HG02870 (cell line): ENCODE measurements around the gene PLEKHB2.
"Not testable (repeated sequence)": the region's sequence is repeated elsewhere in the genome, so short reads cannot be mapped to it uniquely, and the experiment has no call there.

Experiments
- ATAC-seq: cut with Tn5 transposase; IDR thresholded peaks from one replicate; pipeline ENCODE4 v1.9.1; 2021; ENCODE audit warnings: mild to moderate bottlenecking, moderate library complexity; ENCODE audit not compliant: unreplicated experiment

Gene PLEKHB2

GRCh38 chr2:131105156-131105949 lies at the start of gene PLEKHB2:
PLEKHB2 (plus strand) TSS chr2:131105336; CDS start chr2:131120942, 15,606 bp downstream.
- peak; percentile 63 for ATAC-seq

GRCh38 chr2:131056204-131056931 lies 48.8 kb upstream of the PLEKHB2 start:
- ATAC-seq = no peak

GRCh38 chr2:131056932-131057287 lies 48.2 kb upstream of the PLEKHB2 start:
- ATAC-seq = no peak

GRCh38 chr2:131058214-131058843 lies 46.8 kb upstream of the PLEKHB2 start:
- ATAC-seq = no peak

- ATAC-seq = no peak
Measured at GRCh38 chr2:131058920-131059319, 46.2 kb upstream of the PLEKHB2 start.

GRCh38 chr2:131063501-131064283 lies 41.4 kb upstream of the PLEKHB2 start:
- ATAC-seq = no peak

- no peak for ATAC-seq
Measured at GRCh38 chr2:131064589-131065512, 40.3 kb upstream of the PLEKHB2 start.

- ATAC-seq = no peak
Measured at GRCh38 chr2:131067465-131068125, 37.5 kb upstream of the PLEKHB2 start.

GRCh38 chr2:131068172-131068571 lies 37.0 kb upstream of the PLEKHB2 start:
- not testable (repeated sequence) for ATAC-seq

- not testable (repeated sequence) for ATAC-seq
Measured at GRCh38 chr2:131075578-131075977, 29.6 kb upstream of the PLEKHB2 start.

- ATAC-seq = no peak
Measured at GRCh38 chr2:131076707-131077106, 28.4 kb upstream of the PLEKHB2 start.

- ATAC-seq = no peak
Measured at GRCh38 chr2:131077182-131077846, 27.8 kb upstream of the PLEKHB2 start.

- ATAC-seq = no peak
Measured at GRCh38 chr2:131077966-131078365, 27.2 kb upstream of the PLEKHB2 start.

GRCh38 chr2:131079931-131080330 lies 25.2 kb upstream of the PLEKHB2 start:
- not testable (repeated sequence) for ATAC-seq

GRCh38 chr2:131081190-131081589 lies 23.9 kb upstream of the PLEKHB2 start:
- ATAC-seq = no peak

- no peak for ATAC-seq
Measured at GRCh38 chr2:131085646-131086045, 19.5 kb upstream of the PLEKHB2 start.

GRCh38 chr2:131092458-131093005 lies 12.6 kb upstream of the PLEKHB2 start:
- ATAC-seq = no peak

- ATAC-seq = peak; percentile 75
Measured at GRCh38 chr2:131093006-131093695, 12.0 kb upstream of the PLEKHB2 start, which contains the start of gene FAM168B. FAM168B (minus strand) TSS chr2:131093460; CDS start chr2:131082646, 10,814 bp downstream.
